Ascending aorta (tissue), 2 donors: ENCODE data around the gene HES5. TPM values are rescaled to one million over a fixed set of nuclear protein-coding genes. Genes with fewer than 3 reads are reported as not detected.

Source experiments
- DNase-seq, 2 donors: peaks; one replicate each; pipeline ENCODE4 v3.0.0-alpha.2; 2019; ENCODE audit warnings: low spot score in 2 of 2
- H3K27ac ChIP-seq, 2 donors: fragments of 200-600 bp; sonication (generic); one replicate each; pipeline ENCODE4 v1.5.1; 2016 to 2017; ENCODE audit warnings: mild to moderate bottlenecking in 1 of 2
- H3K27me3 ChIP-seq: fragments of 200-600 bp; sonication (generic); one replicate; pipeline ENCODE4 v1.5.1; 2017
- H3K36me3 ChIP-seq, 2 donors: fragments of 200-600 bp; sonication (generic); one replicate each; pipeline ENCODE4 v1.5.1; 2016
- H3K4me1 ChIP-seq, 2 donors: fragments of 200-600 bp; sonication (generic); one replicate each; pipeline ENCODE4 v1.5.1; 2016 to 2017; ENCODE audit warnings: mild to moderate bottlenecking in 1 of 2
- H3K4me3 ChIP-seq, 2 donors: fragments of 200-600 bp; sonication (generic); one replicate each; pipeline ENCODE4 v1.5.1; 2016 to 2017; ENCODE audit warnings: mild to moderate bottlenecking in 1 of 2
- H3K9me3 ChIP-seq, 2 donors: fragments of 200-600 bp; sonication (generic); one replicate each; pipeline ENCODE4 v1.5.1; 2016
- CTCF ChIP-seq, 3 experiments: fragments of 200-600 bp in 2 of 3; fragments of 450-650 bp in 1 of 3; sonication (generic) in 2 of 3; IDR thresholded peaks; one replicate each; pipeline ENCODE4 v1.5.1; 2016 to 2019; ENCODE audit warnings: antibody characterized with exemption in 3 of 3, mild to moderate bottlenecking in 1 of 3, moderate library complexity in 1 of 3
- intact Hi-C: fragments of 100-400 bp; cut with DNase I; formaldehyde crosslinking; loops from one replicate; pipeline ENCODE4 v1.15.1; 2023
- total RNA-seq: library from RNA; depleted of rRNA; stranded (reverse); fragments of >200 nt; gene quantifications from one replicate; pipeline ENCODE4 v1.1.0, GENCODE V29; 2016

Gene HES5
- total RNA-seq, 1 donor from 2014 or later: not detected

DNA sequence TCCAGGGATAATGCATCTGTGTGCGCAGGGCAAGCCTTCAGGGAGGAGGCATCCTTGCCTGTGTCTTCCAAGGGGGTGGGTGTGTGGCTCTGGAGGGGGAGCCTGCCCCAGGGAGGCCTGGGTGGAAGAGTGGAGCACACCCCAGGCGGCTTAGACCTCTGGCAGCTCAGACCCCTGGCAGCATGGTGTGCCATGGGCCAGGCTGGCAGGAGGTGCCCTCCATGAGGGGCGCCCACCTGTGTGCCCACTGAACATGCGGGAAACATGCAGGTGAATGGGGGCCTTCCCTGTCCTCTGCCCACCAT is 2.6 kb downstream of the HES5 start:
- intact Hi-C loops: loop anchor here (2.0 to 5.0 kb wide), 2 partner anchors 115 to 335 kb away; partner anchors contain the start of gene FAAP20
- no peaks in the 10 kb centered on the region for H3K9me3 ChIP-seq

GRCh38 chr1:2526824-2527555 is 3.1 kb downstream of the HES5 start:
- peaks cover 37 to 58% of the 10 kb centered on the region in 2 donors for H3K4me1 ChIP-seq
- no peak for TF ChIP-seq CTCF (IDR thresholded peaks at IDR 0.05)
- no peaks in the 10 kb centered on the region for H3K9me3 ChIP-seq
- H3K27me3 ChIP-seq: no peaks in the 10 kb centered on the region
- H3K27ac ChIP-seq: peak overlapping the region; percentile 46 to 68
- no peaks in the 10 kb centered on the region for H3K36me3 ChIP-seq
- peak overlapping the region; percentile 75 to 80 for H3K4me3 ChIP-seq
- peak in 1 of 2 donors; percentile 72 for DNase-seq
- intact Hi-C loops: loop anchor here (1.0 to 5.0 kb wide), 6 partner anchors 21 to 335 kb away; partner anchors contain the start of genes FAAP20, MORN1, PRXL2B and RER1

More for the DNA sequence above, 2.6 kb downstream of the HES5 start:
- Histone ChIP-seq H3K4me3 (peak overlapping the region in 1 of 2 donors; percentile 75), H3K27me3 (no peaks in the 10 kb centered on the region), H3K27ac (peak overlapping the region; percentile 20 to 46), H3K4me1 (peaks cover 37 to 63% of the 10 kb centered on the region in 2 donors), H3K36me3 (no peaks in the 10 kb centered on the region)
- DNase-seq: no peak
- no peak for TF ChIP-seq CTCF (IDR thresholded peaks at IDR 0.05)

- peak within 1 kb of the TSS; percentile 75 to 80 for H3K4me3 ChIP-seq
- H3K36me3 ChIP-seq: peaks cover 3 to 5% of the 10 kb centered on the region in 2 donors
- peak within 1 kb of the TSS; percentile 66 to 68 for H3K27ac ChIP-seq
- DNase-seq: peak; percentile 68 to 96
- H3K27me3 ChIP-seq: no peaks in the 10 kb centered on the region
- H3K9me3 ChIP-seq: no peaks in the 10 kb centered on the region
- no peak for TF ChIP-seq CTCF (IDR thresholded peaks at IDR 0.05)
- intact Hi-C loops: loop anchor here (1.0 to 5.0 kb wide), 6 partner anchors 22 to 334 kb away; partner anchors contain the start of genes FAAP20, MORN1, PRXL2B and RER1
- peaks cover 36 to 54% of the 10 kb centered on the region in 2 donors for H3K4me1 ChIP-seq
Measured at GRCh38 chr1:2525920-2526823, 3.9 kb downstream of the HES5 start, which contains the start of gene PANK4. TSS of gene PANK4 (minus strand) at chr1:2526596. CDS start at chr1:2526587, 9 bp downstream.

DNA sequence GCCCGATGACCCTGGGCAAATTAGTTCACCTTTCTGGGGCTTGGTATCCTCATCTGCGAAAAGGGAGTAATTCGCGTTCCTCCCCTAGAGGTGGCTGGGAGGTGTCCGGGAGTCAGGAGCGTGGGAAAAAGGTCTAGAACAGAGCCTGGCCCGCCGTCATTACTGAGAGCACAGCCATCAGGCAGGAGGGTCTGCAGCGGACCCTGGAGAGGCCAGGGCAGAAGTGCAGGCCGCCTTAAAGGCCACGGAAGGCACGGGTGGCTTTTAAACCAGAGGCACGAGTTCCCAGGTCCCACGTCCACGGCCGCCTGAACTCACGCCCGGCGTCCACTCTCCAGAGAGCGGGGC is 4.5 kb downstream of the HES5 start:
- no peak for TF ChIP-seq CTCF (IDR thresholded peaks at IDR 0.05)
- H3K9me3 ChIP-seq: no peaks in the 10 kb centered on the region
- H3K27ac ChIP-seq: peak overlapping the region; percentile 64 to 66
- H3K4me3 ChIP-seq: peak overlapping the region; percentile 75 to 80
- intact Hi-C loops: loop anchor here (5.0 kb wide), 1 partner anchor 333 kb away; the partner anchor contains the start of gene FAAP20
- peaks cover 9 to 11% of the 10 kb centered on the region in 2 donors for H3K36me3 ChIP-seq
- H3K4me1 ChIP-seq: peaks cover 29 to 48% of the 10 kb centered on the region in 2 donors
- DNase-seq: no peak
- H3K27me3 ChIP-seq: no peaks in the 10 kb centered on the region

DNA sequence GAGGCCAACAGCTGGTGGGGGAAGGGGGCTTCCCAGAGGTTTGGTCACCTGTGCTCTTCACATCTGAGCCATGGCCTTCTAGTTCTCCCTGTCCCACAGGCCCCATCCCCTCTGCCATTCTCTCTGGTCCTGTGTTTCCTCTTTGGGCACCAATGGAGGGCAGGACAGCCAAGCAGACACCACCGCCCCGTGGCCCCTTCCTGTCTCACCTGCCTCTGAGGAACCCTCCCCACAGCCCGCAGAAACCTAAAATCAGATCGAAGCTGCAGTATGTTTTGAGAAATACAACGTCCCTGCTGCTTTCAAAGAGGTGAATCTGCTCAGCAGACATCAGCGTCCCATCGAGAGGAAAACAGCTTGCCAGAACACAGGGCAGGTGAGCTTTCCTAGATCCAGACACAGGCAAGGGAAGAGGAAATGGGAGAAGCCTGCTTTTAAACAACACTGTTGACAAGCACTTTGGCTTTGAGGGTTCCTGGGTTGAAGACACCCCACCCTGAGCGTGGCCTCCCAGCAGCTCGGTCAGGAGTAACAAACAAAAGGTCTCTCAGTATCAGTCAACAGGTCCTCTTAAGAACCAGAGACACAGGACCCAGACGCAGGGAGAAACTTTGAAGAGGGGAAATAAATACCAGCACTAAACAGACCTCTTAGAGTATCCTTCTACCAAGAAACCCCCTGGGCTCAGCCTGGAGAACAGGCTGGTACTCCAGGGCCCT is 6.0 kb downstream of the HES5 start:
- TF ChIP-seq CTCF (IDR thresholded peaks at IDR 0.05): no peak
- H3K27ac ChIP-seq: no peak overlapping the region
- H3K4me3 ChIP-seq: no peak overlapping the region
- no peak for DNase-seq
- H3K27me3 ChIP-seq: no peaks in the 10 kb centered on the region
- H3K9me3 ChIP-seq: no peaks in the 10 kb centered on the region
- peaks cover 20 to 42% of the 10 kb centered on the region in 2 donors for H3K4me1 ChIP-seq
- intact Hi-C loops: no loop called here
- H3K36me3 ChIP-seq: peaks cover 24 to 26% of the 10 kb centered on the region in 2 donors
